Osteoblast (primary cell): Measurements from ENCODE around the gene PLXNB1. TPM values are rescaled to one million over a fixed set of nuclear protein-coding genes. Genes with fewer than 3 reads are reported as not detected.

ENCODE experiments used
- DNase-seq: peaks from one replicate; pipeline ENCODE4 v3.0.0; 2011; ENCODE audit warnings: low spot score, mixed read lengths; ENCODE audit not compliant: insufficient read length; ENCODE audit errors: missing footprints
- H2AFZ ChIP-seq: 2 replicates; pipeline ENCODE4 v1.6.0; 2011; ENCODE audit warnings: mild to moderate bottlenecking, low read length
- H3K27ac ChIP-seq: 2 replicates; pipeline ENCODE4 v1.5.1; 2011; ENCODE audit warnings: mild to moderate bottlenecking, low read depth, low read length, moderate library complexity
- H3K27me3 ChIP-seq: 2 replicates; pipeline ENCODE4 v1.6.0; 2012; ENCODE audit warnings: mild to moderate bottlenecking, control low read depth, inconsistent platforms, low read length, moderate library complexity; ENCODE audit not compliant: insufficient read depth
- H3K36me3 ChIP-seq: 2 replicates; pipeline ENCODE4 v1.5.1; 2011; ENCODE audit warnings: mild to moderate bottlenecking, low read length, control low read depth, moderate library complexity; ENCODE audit not compliant: insufficient read depth
- H3K4me1 ChIP-seq: 2 replicates; pipeline ENCODE4 v1.5.1; 2011; ENCODE audit warnings: mild to moderate bottlenecking, low read length, control low read depth, moderate library complexity; ENCODE audit not compliant: insufficient read depth
- H3K4me2 ChIP-seq: 2 replicates; pipeline ENCODE4 v1.6.0; 2011; ENCODE audit warnings: mild to moderate bottlenecking, low read length; ENCODE audit not compliant: insufficient read depth
- H3K4me3 ChIP-seq: fragments of 200-600 bp; sonication (generic); 3 replicates; pipeline ENCODE4 v1.5.1; 2012; ENCODE audit warnings: mild to moderate bottlenecking, low read length, inconsistent platforms; ENCODE audit not compliant: insufficient read depth
- H3K79me2 ChIP-seq: 2 replicates; pipeline ENCODE4 v1.6.0; 2012; ENCODE audit warnings: mild to moderate bottlenecking, low read length, control low read depth, inconsistent platforms; ENCODE audit not compliant: insufficient read depth
- H3K9me3 ChIP-seq: 2 replicates; pipeline ENCODE4 v1.5.1; 2011; ENCODE audit warnings: low read depth, low read length, control low read depth
- H4K20me1 ChIP-seq: 2 replicates; pipeline ENCODE4 v1.6.0; 2012; ENCODE audit warnings: mild to moderate bottlenecking, low read length, control low read depth; ENCODE audit not compliant: insufficient read depth
- CTCF ChIP-seq: IDR thresholded peaks from 2 replicates; pipeline ENCODE4 v1.5.1; 2011; ENCODE audit warnings: mild to moderate bottlenecking, low read depth, low read length, moderate library complexity; ENCODE audit errors: extremely low read depth
- total RNA-seq: library from RNA; depleted of rRNA; stranded (reverse); fragments of >200 nt; gene quantifications from 2 replicates; pipeline ENCODE4 v1.2.3, GENCODE V29; 2012

The PLXNB1 gene
- total RNA-seq, 1 donor, result 33.7 TPM

- Histone ChIP-seq H3K4me2 (no peak overlapping the region), H3K27ac (no peak overlapping the region), H3K9me3 (no peaks in the 10 kb centered on the region), H3K4me3 (no peak overlapping the region), H3K4me1 (peaks cover 17% of the 10 kb centered on the region), H3K36me3 (peaks cover 21% of the 10 kb centered on the region), H4K20me1 (peaks cover 7% of the 10 kb centered on the region), H3K27me3 (peaks cover 7% of the 10 kb centered on the region), H3K79me2 (peaks cover 3% of the 10 kb centered on the region), H2AFZ (no peak overlapping the region)
- peak; percentile 58 for DNase-seq
- no peak for TF ChIP-seq CTCF
Observed at GRCh38 chr3:48432411-48433371, 2.8 kb upstream of the PLXNB1 start.

GRCh38 chr3:48431224-48432029 lies 1.5 kb upstream of the PLXNB1 start:
- peak; percentile 58 for DNase-seq
- Histone ChIP-seq H3K9me3 (no peaks in the 10 kb centered on the region), H3K36me3 (peaks cover 21% of the 10 kb centered on the region), H3K4me1 (peaks cover 24% of the 10 kb centered on the region), H2AFZ (no peak overlapping the region), H4K20me1 (peaks cover 9% of the 10 kb centered on the region), H3K4me3 (no peak overlapping the region), H3K27ac (no peak overlapping the region), H3K79me2 (peaks cover 3% of the 10 kb centered on the region), H3K4me2 (no peak overlapping the region), H3K27me3 (peaks cover 12% of the 10 kb centered on the region)
- TF ChIP-seq CTCF, result no peak

- Histone ChIP-seq H3K27me3 (peaks cover 12% of the 10 kb centered on the region), H2AFZ (no peak overlapping the region), H3K4me2 (no peak overlapping the region), H3K9me3 (no peaks in the 10 kb centered on the region), H3K4me3 (no peak overlapping the region), H3K79me2 (peaks cover 3% of the 10 kb centered on the region), H3K4me1 (peaks cover 24% of the 10 kb centered on the region), H4K20me1 (peaks cover 12% of the 10 kb centered on the region), H3K36me3 (peaks cover 21% of the 10 kb centered on the region), H3K27ac (no peak overlapping the region)
- DNase-seq, result peak; percentile 41
- no peak for TF ChIP-seq CTCF
Observed at GRCh38 chr3:48430708-48431101, 819 bp upstream of the PLXNB1 start.
